Measurements from ENCODE around the gene LHX4.

LHX4 gene

DNA sequence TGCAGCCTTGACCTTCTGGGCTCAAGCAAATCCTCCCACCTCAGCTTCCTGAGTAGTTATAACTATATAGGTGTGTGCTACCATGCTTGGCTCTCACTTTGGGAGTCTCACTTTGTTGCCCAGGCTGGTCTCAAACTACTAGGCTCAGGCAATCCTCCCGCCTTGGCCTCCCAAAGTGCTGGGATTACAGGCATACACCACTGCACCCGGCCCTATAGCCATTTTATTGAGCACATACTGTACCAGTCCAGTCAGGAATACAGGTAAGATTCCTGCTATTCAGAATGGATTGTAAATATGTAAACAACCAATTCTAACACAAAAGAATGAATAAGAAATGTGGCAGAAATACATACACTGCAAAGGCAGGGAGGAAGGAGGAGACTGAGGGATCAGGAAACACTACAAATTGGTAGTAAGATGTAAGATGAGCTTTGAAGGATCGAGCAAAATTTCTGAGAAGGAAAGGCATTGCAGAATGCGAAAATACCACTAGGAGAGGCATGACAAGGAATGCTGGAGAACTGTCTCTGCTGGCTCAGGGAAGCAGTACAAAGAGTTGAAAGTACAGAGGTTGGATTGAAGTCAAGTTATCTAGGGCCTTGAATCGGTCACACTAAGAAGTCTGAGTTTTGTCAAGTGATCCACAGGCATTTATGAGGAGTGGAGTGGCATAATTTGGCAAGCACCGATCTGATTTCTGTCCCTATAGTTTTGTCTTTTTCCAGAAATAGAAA is 60.4 kb downstream of the LHX4 start:
- no peak for ATAC-seq
- TF ChIP-seq, protein P1, sequence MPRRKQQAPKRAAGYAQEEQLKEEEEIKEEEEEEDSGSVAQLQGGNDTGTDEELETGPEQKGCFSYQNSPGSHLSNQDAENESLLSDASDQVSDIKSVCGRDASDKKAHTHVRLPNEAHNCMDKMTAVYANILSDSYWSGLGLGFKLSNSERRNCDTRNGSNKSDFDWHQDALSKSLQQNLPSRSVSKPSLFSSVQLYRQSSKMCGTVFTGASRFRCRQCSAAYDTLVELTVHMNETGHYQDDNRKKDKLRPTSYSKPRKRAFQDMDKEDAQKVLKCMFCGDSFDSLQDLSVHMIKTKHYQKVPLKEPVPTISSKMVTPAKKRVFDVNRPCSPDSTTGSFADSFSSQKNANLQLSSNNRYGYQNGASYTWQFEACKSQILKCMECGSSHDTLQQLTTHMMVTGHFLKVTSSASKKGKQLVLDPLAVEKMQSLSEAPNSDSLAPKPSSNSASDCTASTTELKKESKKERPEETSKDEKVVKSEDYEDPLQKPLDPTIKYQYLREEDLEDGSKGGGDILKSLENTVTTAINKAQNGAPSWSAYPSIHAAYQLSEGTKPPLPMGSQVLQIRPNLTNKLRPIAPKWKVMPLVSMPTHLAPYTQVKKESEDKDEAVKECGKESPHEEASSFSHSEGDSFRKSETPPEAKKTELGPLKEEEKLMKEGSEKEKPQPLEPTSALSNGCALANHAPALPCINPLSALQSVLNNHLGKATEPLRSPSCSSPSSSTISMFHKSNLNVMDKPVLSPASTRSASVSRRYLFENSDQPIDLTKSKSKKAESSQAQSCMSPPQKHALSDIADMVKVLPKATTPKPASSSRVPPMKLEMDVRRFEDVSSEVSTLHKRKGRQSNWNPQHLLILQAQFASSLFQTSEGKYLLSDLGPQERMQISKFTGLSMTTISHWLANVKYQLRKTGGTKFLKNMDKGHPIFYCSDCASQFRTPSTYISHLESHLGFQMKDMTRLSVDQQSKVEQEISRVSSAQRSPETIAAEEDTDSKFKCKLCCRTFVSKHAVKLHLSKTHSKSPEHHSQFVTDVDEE (CRISPR knock-in tag; IDR thresholded peaks at IDR 0.05): no peak
- TF ChIP-seq ESRRG (CRISPR knock-in tag; IDR thresholded peaks at IDR 0.05) (no peak), ZC3H10 (CRISPR knock-in tag; IDR thresholded peaks at IDR 0.05) (no peak), ZNF8 (CRISPR knock-in tag; IDR thresholded peaks at IDR 0.05) (no peak), BACH2 (CRISPR knock-in tag; IDR thresholded peaks at IDR 0.05; ENCODE audit: borderline replicate concordance) (no peak), ZFP30 (CRISPR knock-in tag; IDR thresholded peaks at IDR 0.05) (no peak), ZFP3 (CRISPR knock-in tag; IDR thresholded peaks at IDR 0.05) (no peak), TOX (CRISPR knock-in tag; IDR thresholded peaks at IDR 0.05; ENCODE audit: borderline replicate concordance) (no peak), ISL1 (CRISPR knock-in tag; IDR thresholded peaks at IDR 0.05) (no peak), OSR1 (CRISPR knock-in tag; IDR thresholded peaks at IDR 0.05) (no peak), ZNF70 (CRISPR knock-in tag; IDR thresholded peaks at IDR 0.05) (no peak), TCF4 (CRISPR knock-in tag; IDR thresholded peaks at IDR 0.05; ENCODE audit: borderline replicate concordance) (no peak)
- TF ChIP-seq, protein P2, sequence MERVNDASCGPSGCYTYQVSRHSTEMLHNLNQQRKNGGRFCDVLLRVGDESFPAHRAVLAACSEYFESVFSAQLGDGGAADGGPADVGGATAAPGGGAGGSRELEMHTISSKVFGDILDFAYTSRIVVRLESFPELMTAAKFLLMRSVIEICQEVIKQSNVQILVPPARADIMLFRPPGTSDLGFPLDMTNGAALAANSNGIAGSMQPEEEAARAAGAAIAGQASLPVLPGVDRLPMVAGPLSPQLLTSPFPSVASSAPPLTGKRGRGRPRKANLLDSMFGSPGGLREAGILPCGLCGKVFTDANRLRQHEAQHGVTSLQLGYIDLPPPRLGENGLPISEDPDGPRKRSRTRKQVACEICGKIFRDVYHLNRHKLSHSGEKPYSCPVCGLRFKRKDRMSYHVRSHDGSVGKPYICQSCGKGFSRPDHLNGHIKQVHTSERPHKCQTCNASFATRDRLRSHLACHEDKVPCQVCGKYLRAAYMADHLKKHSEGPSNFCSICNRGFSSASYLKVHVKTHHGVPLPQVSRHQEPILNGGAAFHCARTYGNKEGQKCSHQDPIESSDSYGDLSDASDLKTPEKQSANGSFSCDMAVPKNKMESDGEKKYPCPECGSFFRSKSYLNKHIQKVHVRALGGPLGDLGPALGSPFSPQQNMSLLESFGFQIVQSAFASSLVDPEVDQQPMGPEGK (CRISPR knock-in tag; IDR thresholded peaks at IDR 0.05; ENCODE audit: borderline replicate concordance): no peak
- TF ChIP-seq, protein P3, sequence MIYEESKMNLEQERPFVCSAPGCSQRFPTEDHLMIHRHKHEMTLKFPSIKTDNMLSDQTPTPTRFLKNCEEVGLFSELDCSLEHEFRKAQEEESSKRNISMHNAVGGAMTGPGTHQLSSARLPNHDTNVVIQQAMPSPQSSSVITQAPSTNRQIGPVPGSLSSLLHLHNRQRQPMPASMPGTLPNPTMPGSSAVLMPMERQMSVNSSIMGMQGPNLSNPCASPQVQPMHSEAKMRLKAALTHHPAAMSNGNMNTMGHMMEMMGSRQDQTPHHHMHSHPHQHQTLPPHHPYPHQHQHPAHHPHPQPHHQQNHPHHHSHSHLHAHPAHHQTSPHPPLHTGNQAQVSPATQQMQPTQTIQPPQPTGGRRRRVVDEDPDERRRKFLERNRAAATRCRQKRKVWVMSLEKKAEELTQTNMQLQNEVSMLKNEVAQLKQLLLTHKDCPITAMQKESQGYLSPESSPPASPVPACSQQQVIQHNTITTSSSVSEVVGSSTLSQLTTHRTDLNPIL (CRISPR knock-in tag; IDR thresholded peaks at IDR 0.05; ENCODE audit: low read depth): no peak
- TF ChIP-seq, protein P4, sequence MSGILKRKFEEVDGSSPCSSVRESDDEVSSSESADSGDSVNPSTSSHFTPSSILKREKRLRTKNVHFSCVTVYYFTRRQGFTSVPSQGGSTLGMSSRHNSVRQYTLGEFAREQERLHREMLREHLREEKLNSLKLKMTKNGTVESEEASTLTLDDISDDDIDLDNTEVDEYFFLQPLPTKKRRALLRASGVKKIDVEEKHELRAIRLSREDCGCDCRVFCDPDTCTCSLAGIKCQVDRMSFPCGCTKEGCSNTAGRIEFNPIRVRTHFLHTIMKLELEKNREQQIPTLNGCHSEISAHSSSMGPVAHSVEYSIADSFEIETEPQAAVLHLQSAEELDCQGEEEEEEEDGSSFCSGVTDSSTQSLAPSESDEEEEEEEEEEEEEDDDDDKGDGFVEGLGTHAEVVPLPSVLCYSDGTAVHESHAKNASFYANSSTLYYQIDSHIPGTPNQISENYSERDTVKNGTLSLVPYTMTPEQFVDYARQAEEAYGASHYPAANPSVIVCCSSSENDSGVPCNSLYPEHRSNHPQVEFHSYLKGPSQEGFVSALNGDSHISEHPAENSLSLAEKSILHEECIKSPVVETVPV (CRISPR knock-in tag; IDR thresholded peaks at IDR 0.05): no peak

DNA sequence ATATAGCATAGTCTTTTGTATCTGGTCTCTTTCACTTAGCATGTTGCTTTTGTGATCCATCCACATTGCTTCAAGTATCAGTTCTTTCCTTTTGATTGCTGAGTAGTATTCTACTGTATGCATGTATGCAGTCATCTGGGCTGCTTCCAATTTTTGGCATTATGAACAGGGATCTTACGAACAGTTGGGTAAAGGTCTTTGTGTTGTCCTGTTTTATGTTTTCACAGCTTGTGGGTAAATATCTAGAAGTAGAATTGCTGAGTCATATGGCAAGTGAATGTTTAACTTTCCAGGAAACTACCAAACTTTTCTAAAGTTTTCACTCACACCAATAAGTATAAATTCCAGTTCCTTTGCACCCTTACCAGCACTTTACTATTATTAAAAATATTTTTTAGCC is 60.9 kb downstream of the LHX4 start:
- ATAC-seq: no peak
- TF ChIP-seq GLIS3 (CRISPR knock-in tag; IDR thresholded peaks at IDR 0.05) (no peak), ISL1 (CRISPR knock-in tag; IDR thresholded peaks at IDR 0.05) (no peak), PPARA (CRISPR knock-in tag; IDR thresholded peaks at IDR 0.05; ENCODE audit: borderline replicate concordance) (no peak), ZFP3 (CRISPR knock-in tag; IDR thresholded peaks at IDR 0.05) (no peak)

DNA sequence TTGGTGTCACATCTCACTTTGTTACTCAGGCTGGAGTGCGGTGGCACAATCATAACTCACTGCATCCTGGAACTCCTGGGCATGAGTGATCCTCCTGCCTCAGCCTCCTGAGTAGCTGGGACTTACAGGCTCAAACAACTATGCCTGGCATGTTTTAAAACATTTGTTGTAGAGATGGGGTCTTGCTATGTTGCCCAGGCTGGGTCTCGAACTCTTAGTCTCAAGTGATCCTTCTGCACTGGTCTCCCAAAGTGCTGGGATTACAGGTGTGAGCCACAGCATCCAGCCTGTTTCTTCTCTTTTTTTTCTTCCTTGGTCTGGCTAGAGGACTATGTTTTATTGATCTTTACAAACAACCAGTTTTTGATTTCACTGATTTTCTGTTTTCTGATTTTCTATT is 64.6 kb downstream of the LHX4 start:
- ATAC-seq: no peak
- TF ChIP-seq SNAI2 (CRISPR knock-in tag; IDR thresholded peaks at IDR 0.05) (no peak), GLIS3 (CRISPR knock-in tag; IDR thresholded peaks at IDR 0.05) (no peak), ZNF70 (CRISPR knock-in tag; IDR thresholded peaks at IDR 0.05) (no peak), ZNF8 (CRISPR knock-in tag; IDR thresholded peaks at IDR 0.05) (no peak), BACH2 (CRISPR knock-in tag; IDR thresholded peaks at IDR 0.05; ENCODE audit: borderline replicate concordance) (no peak), TOX (CRISPR knock-in tag; IDR thresholded peaks at IDR 0.05; ENCODE audit: borderline replicate concordance) (no peak), ISL1 (CRISPR knock-in tag; IDR thresholded peaks at IDR 0.05) (no peak), ESRRG (CRISPR knock-in tag; IDR thresholded peaks at IDR 0.05) (no peak), ZC3H10 (CRISPR knock-in tag; IDR thresholded peaks at IDR 0.05) (no peak), ZNF565 (CRISPR knock-in tag; conservative IDR thresholded peaks at IDR 0.05; ENCODE audit: low read depth) (no peak), OSR1 (CRISPR knock-in tag; IDR thresholded peaks at IDR 0.05) (no peak), RARB (CRISPR knock-in tag; IDR thresholded peaks at IDR 0.05) (no peak), CSDC2 (CRISPR knock-in tag; IDR thresholded peaks at IDR 0.05) (no peak), ZFP30 (CRISPR knock-in tag; IDR thresholded peaks at IDR 0.05) (no peak)
- TF ChIP-seq, protein P2 (CRISPR knock-in tag; IDR thresholded peaks at IDR 0.05; ENCODE audit: borderline replicate concordance): no peak
- TF ChIP-seq, protein P4 (CRISPR knock-in tag; IDR thresholded peaks at IDR 0.05): no peak
- TF ChIP-seq, protein P1 (CRISPR knock-in tag; IDR thresholded peaks at IDR 0.05): no peak
